HepG2 (cell line): Measurements from ENCODE around the gene SNAI1.

Experiments used
- CTCF ChIP-seq: sonication (generic); formaldehyde crosslinking; IDR thresholded peaks from 2 replicates; pipeline ENCODE4 v1.5.0; 2020; ENCODE audit warnings: mild to moderate bottlenecking, missing genetic modification reagents, moderate library complexity
- ZNF746 ChIP-seq: sonication (generic); formaldehyde crosslinking; IDR thresholded peaks from 2 replicates; pipeline ENCODE4 v1.8.0; 2022; ENCODE audit warnings: mild to moderate bottlenecking, missing genetic modification reagents
- TF ChIP-seq, protein P1 (sequence below): sonication (generic); formaldehyde crosslinking; IDR thresholded peaks from 2 replicates; pipeline ENCODE4 v1.4.0; 2020; ENCODE audit warnings: missing genetic modification reagents

- no peak for TF ChIP-seq ZNF746 (CRISPR knock-in tag)
- TF ChIP-seq, protein P1, sequence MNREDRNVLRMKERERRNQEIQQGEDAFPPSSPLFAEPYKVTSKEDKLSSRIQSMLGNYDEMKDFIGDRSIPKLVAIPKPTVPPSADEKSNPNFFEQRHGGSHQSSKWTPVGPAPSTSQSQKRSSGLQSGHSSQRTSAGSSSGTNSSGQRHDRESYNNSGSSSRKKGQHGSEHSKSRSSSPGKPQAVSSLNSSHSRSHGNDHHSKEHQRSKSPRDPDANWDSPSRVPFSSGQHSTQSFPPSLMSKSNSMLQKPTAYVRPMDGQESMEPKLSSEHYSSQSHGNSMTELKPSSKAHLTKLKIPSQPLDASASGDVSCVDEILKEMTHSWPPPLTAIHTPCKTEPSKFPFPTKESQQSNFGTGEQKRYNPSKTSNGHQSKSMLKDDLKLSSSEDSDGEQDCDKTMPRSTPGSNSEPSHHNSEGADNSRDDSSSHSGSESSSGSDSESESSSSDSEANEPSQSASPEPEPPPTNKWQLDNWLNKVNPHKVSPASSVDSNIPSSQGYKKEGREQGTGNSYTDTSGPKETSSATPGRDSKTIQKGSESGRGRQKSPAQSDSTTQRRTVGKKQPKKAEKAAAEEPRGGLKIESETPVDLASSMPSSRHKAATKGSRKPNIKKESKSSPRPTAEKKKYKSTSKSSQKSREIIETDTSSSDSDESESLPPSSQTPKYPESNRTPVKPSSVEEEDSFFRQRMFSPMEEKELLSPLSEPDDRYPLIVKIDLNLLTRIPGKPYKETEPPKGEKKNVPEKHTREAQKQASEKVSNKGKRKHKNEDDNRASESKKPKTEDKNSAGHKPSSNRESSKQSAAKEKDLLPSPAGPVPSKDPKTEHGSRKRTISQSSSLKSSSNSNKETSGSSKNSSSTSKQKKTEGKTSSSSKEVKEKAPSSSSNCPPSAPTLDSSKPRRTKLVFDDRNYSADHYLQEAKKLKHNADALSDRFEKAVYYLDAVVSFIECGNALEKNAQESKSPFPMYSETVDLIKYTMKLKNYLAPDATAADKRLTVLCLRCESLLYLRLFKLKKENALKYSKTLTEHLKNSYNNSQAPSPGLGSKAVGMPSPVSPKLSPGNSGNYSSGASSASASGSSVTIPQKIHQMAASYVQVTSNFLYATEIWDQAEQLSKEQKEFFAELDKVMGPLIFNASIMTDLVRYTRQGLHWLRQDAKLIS (CRISPR knock-in tag), result no peak
- no peak for TF ChIP-seq CTCF (CRISPR knock-in tag)
Observed at GRCh38 chr20:49942942-49943341, 39.8 kb upstream of the SNAI1 start.
